ENCODE measurements around the gene CERS6. TPM values are rescaled to one million over a fixed set of nuclear protein-coding genes. Genes with fewer than 3 reads are reported as not detected.

CERS6 gene
- polyA plus RNA-seq, 1 donor from 2014 or later = 59.3 TPM

- H3K9ac ChIP-seq (ENCODE audit: low read length) = no peak overlapping the region
- no peaks in the 10 kb centered on the region for H4K20me1 ChIP-seq (ENCODE audit: insufficient read depth)
- no peaks in the 10 kb centered on the region for H3K79me2 ChIP-seq (replicated peaks; ENCODE audit: insufficient read depth, low read length)
- no peaks in the 10 kb centered on the region for H3K9me2 ChIP-seq (ENCODE audit: insufficient read depth, low read length)
- no peaks in the 10 kb centered on the region for H3K9me3 ChIP-seq (ENCODE audit: low read length)
- H3K4me2 ChIP-seq (ENCODE audit: low read length) = no peak overlapping the region
- no peak overlapping the region for H3K27ac ChIP-seq (ENCODE audit: low read length)
- no peaks in the 10 kb centered on the region for H3K27me3 ChIP-seq (ENCODE audit: insufficient read depth, low read depth, low read length)
- no peak overlapping the region for H2AFZ ChIP-seq (ENCODE audit: low read depth, low read length)
- no peak overlapping the region for H3K4me3 ChIP-seq (ENCODE audit: low read length)
- H3K36me3 ChIP-seq (ENCODE audit: insufficient read depth, low read length) = no peaks in the 10 kb centered on the region
- TF ChIP-seq CTCF (IDR thresholded peaks at IDR 0.05; ENCODE audit: poor library complexity, severe bottlenecking) (no peak), TAF1 (IDR thresholded peaks at IDR 0.05; ENCODE audit: low read depth) (no peak), EZH2 (IDR thresholded peaks at IDR 0.05; ENCODE audit: borderline replicate concordance, insufficient read depth, low read length, poor library complexity, severe bottlenecking) (no peak), REST (IDR thresholded peaks at IDR 0.05; ENCODE audit: borderline replicate concordance) (no peak), RAD21 (conservative IDR thresholded peaks at IDR 0.05) (no peak), POLR2AphosphoS5 (IDR thresholded peaks at IDR 0.05) (no peak), MXI1 (conservative IDR thresholded peaks at IDR 0.05; ENCODE audit: poor library complexity, severe bottlenecking) (no peak), EP300 (conservative IDR thresholded peaks at IDR 0.05; ENCODE audit: poor library complexity, severe bottlenecking) (no peak), SMC3 (conservative IDR thresholded peaks at IDR 0.05; ENCODE audit: poor library complexity) (no peak)
- peaks cover 3% of the 10 kb centered on the region for H3F3A ChIP-seq (ENCODE audit: insufficient read depth, low read length, poor library complexity, severe bottlenecking)
Observed at GRCh38 chr2:168729455-168729854, 273.4 kb downstream of the CERS6 start.

- no peak overlapping the region for H2AFZ ChIP-seq (ENCODE audit: low read depth, low read length)
- no peaks in the 10 kb centered on the region for H3K9me2 ChIP-seq (ENCODE audit: insufficient read depth, low read length)
- H3K4me2 ChIP-seq (ENCODE audit: low read length) = no peak overlapping the region
- no peaks in the 10 kb centered on the region for H3K79me2 ChIP-seq (replicated peaks; ENCODE audit: insufficient read depth, low read length)
- no peak overlapping the region for H3K4me3 ChIP-seq (ENCODE audit: low read length)
- no peak for TF ChIP-seq RAD21 (conservative IDR thresholded peaks at IDR 0.05)
- no peak for TF ChIP-seq SMC3 (conservative IDR thresholded peaks at IDR 0.05; ENCODE audit: poor library complexity)
- TF ChIP-seq EP300 (conservative IDR thresholded peaks at IDR 0.05; ENCODE audit: poor library complexity, severe bottlenecking) = no peak
- no peak for TF ChIP-seq TAF1 (IDR thresholded peaks at IDR 0.05; ENCODE audit: low read depth)
- TF ChIP-seq REST (IDR thresholded peaks at IDR 0.05; ENCODE audit: borderline replicate concordance) = no peak
- TF ChIP-seq MXI1 (conservative IDR thresholded peaks at IDR 0.05; ENCODE audit: poor library complexity, severe bottlenecking) = no peak
- no peak for TF ChIP-seq CTCF (IDR thresholded peaks at IDR 0.05; ENCODE audit: poor library complexity, severe bottlenecking)
- no peak for TF ChIP-seq POLR2AphosphoS5 (IDR thresholded peaks at IDR 0.05)
- TF ChIP-seq EZH2 (IDR thresholded peaks at IDR 0.05; ENCODE audit: borderline replicate concordance, insufficient read depth, low read length, poor library complexity, severe bottlenecking) = no peak
- H3K27me3 ChIP-seq (ENCODE audit: insufficient read depth, low read depth, low read length) = no peaks in the 10 kb centered on the region
- no peaks in the 10 kb centered on the region for H4K20me1 ChIP-seq (ENCODE audit: insufficient read depth)
- no peak overlapping the region for H3K9ac ChIP-seq (ENCODE audit: low read length)
- H3K36me3 ChIP-seq (ENCODE audit: insufficient read depth, low read length) = no peaks in the 10 kb centered on the region
- H3K9me3 ChIP-seq (ENCODE audit: low read length) = no peaks in the 10 kb centered on the region
- H3K27ac ChIP-seq (ENCODE audit: low read length) = no peak overlapping the region
- H3F3A ChIP-seq (ENCODE audit: insufficient read depth, low read length, poor library complexity, severe bottlenecking) = peaks cover 3% of the 10 kb centered on the region
Observed at GRCh38 chr2:168730344-168730743, 274.3 kb downstream of the CERS6 start.
